OCI-LY3 (cell line): Measurements from ENCODE around the gene DERL2.

Experiments
- H2AFZ ChIP-seq: fragments of 200-600, 300-600 bp; shearing (Covaris generic); 2 replicates; pipeline ENCODE4 v1.6.0; 2014; ENCODE audit warnings: antibody characterized with exemption, low read depth, low read length
- H3K27ac ChIP-seq: fragments of 200-600, 300-600 bp; sonication (generic); 2 replicates; pipeline ENCODE4 v1.5.1; 2014; ENCODE audit warnings: mild to moderate bottlenecking, low read length, moderate library complexity, mixed read lengths
- H3K27me3 ChIP-seq: fragments of 200-600, 300-600 bp; sonication (generic); 2 replicates; pipeline ENCODE4 v1.6.1; 2014; ENCODE audit warnings: low read depth, low read length, mixed read lengths
- H3K36me3 ChIP-seq: fragments of 200-600, 300-600 bp; sonication (generic); replicated peaks from 2 replicates; pipeline ENCODE3; 2014; ENCODE audit warnings: low read depth, low read length, mixed read lengths
- H3K4me1 ChIP-seq: fragments of 300-600, 200-600 bp; sonication (generic); 2 replicates; pipeline ENCODE4 v1.6.1; 2014; ENCODE audit warnings: low read length, mixed read lengths
- H3K4me2 ChIP-seq: fragments of 200-600, 300-600 bp; sonication (generic); 2 replicates; pipeline ENCODE4 v1.6.1; 2014; ENCODE audit warnings: low read length, mixed read lengths
- H3K4me3 ChIP-seq: fragments of 300-600, 200-600 bp; sonication (generic); 2 replicates; pipeline ENCODE4 v1.5.1; 2014; ENCODE audit warnings: antibody characterized with exemption, mild to moderate bottlenecking, low read length, moderate library complexity
- H3K79me2 ChIP-seq: fragments of 300-600, 200-600 bp; shearing (Covaris generic); 2 replicates; pipeline ENCODE4 v1.6.1; 2014; ENCODE audit warnings: mild to moderate bottlenecking, low read length, mixed read lengths
- H3K9ac ChIP-seq: fragments of 300-600, 200-600 bp; shearing (Covaris generic); 2 replicates; pipeline ENCODE4 v1.6.0; 2014; ENCODE audit warnings: mild to moderate bottlenecking, low read length, moderate library complexity
- H3K9me3 ChIP-seq: fragments of 200-600, 300-600 bp; shearing (Covaris generic); 2 replicates; pipeline ENCODE4 v1.6.1; 2014; ENCODE audit warnings: low read length, mixed read lengths; ENCODE audit not compliant: insufficient read depth
- H4K20me1 ChIP-seq: fragments of 200-600, 300-600 bp; sonication (generic); 2 replicates; pipeline ENCODE4 v1.6.1; 2016; ENCODE audit warnings: low read length, mixed read lengths; ENCODE audit not compliant: insufficient read depth
- EZH2phosphoT487 ChIP-seq: fragments of 200-600 bp; shearing (Covaris generic); IDR thresholded peaks from 2 replicates; pipeline ENCODE4 v1.6.1; 2018; ENCODE audit warnings: antibody characterized with exemption, mixed run types, low read depth
- TF ChIP-seq, protein P1 (sequence below): fragments of 200-600, 300-600 bp; sonication (generic); IDR thresholded peaks from 2 replicates; pipeline ENCODE4 v1.5.1; 2014; ENCODE audit warnings: antibody characterized with exemption, low read length, low read depth

Gene DERL2

GRCh38 chr17:5500589-5501391 is 14.8 kb upstream of the DERL2 start:
- Histone ChIP-seq H3K9ac (no peak overlapping the region), H3K27me3 (no peaks in the 10 kb centered on the region), H3K4me1 (0 out of 2 replicates have a peak, but pooled peaks cover 3% of the 10 kb centered on the region), H3K9me3 (no peaks in the 10 kb centered on the region), H3K4me3 (peak overlapping the region; percentile 79), H2AFZ (peak overlapping the region; percentile 59; the same call in 1 of the 2 replicates), H3K36me3 (no peaks in the 10 kb centered on the region), H4K20me1 (no peaks in the 10 kb centered on the region), H3K4me2 (peak overlapping the region; percentile 65), H3K27ac (no peak overlapping the region), H3K79me2 (no peaks in the 10 kb centered on the region)
- TF ChIP-seq EZH2phosphoT487: no peak
- TF ChIP-seq, protein P1, sequence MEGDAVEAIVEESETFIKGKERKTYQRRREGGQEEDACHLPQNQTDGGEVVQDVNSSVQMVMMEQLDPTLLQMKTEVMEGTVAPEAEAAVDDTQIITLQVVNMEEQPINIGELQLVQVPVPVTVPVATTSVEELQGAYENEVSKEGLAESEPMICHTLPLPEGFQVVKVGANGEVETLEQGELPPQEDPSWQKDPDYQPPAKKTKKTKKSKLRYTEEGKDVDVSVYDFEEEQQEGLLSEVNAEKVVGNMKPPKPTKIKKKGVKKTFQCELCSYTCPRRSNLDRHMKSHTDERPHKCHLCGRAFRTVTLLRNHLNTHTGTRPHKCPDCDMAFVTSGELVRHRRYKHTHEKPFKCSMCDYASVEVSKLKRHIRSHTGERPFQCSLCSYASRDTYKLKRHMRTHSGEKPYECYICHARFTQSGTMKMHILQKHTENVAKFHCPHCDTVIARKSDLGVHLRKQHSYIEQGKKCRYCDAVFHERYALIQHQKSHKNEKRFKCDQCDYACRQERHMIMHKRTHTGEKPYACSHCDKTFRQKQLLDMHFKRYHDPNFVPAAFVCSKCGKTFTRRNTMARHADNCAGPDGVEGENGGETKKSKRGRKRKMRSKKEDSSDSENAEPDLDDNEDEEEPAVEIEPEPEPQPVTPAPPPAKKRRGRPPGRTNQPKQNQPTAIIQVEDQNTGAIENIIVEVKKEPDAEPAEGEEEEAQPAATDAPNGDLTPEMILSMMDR: no peak

GRCh38 chr17:5500247-5500588 is 14.2 kb upstream of the DERL2 start:
- TF ChIP-seq, protein P1: no peak
- TF ChIP-seq EZH2phosphoT487: no peak
- Histone ChIP-seq H3K27ac (no peak overlapping the region), H3K4me3 (peak overlapping the region; percentile 79), H3K27me3 (no peaks in the 10 kb centered on the region), H2AFZ (peak overlapping the region; percentile 59; the same call in 1 of the 2 replicates), H3K4me2 (peak overlapping the region; percentile 65), H3K79me2 (no peaks in the 10 kb centered on the region), H4K20me1 (no peaks in the 10 kb centered on the region), H3K36me3 (no peaks in the 10 kb centered on the region), H3K9me3 (no peaks in the 10 kb centered on the region), H3K4me1 (0 out of 2 replicates have a peak, but pooled peaks cover 3% of the 10 kb centered on the region), H3K9ac (no peak overlapping the region)

DNA sequence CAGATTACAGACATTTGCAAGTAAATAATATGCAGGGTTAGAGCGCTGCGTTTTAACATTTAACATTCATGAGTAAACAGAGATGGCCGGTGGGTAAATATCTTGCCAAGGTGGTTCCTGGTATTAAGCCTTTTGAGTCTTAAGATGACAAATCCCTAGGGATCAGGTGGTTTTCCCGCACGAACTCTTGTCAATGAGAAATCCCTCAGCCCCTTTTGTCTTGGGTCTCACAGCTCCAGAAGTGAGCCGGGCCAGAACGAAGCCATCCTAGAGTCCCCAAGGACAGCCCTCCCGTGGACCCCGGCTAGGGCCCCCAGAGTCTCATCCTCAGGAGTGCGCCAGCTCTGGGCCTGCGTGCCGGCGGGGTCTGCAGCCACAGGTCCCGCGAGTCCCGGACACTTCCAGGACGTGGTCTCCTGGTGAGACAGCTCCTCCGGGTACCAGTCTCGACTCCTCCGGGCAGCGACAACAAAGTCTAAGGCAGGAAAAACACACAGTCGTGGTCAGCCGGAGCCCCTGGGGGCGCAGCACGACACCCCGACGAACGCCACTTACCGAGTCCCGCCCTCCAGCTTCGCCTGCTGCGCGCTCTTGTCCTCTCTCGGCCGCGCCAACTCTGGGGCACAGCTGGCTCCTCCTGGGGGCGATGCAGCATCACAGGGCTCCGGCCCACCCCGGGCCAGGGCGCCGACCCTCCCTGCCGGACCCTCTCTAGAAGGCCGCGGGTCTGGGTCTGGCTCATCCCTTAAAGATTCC is 13.7 kb upstream of the DERL2 start:
- H3K36me3 ChIP-seq: no peaks in the 10 kb centered on the region
- H2AFZ ChIP-seq: no peak overlapping the region
- no peak for TF ChIP-seq EZH2phosphoT487
- TF ChIP-seq, protein P1: no peak
- H4K20me1 ChIP-seq: no peaks in the 10 kb centered on the region
- H3K79me2 ChIP-seq: no peaks in the 10 kb centered on the region
- H3K4me2 ChIP-seq: peak overlapping the region; percentile 65
- H3K9ac ChIP-seq: no peak overlapping the region
- H3K4me3 ChIP-seq: no peak overlapping the region
- H3K27ac ChIP-seq: no peak overlapping the region
- no peaks in the 10 kb centered on the region for H3K27me3 ChIP-seq
- H3K4me1 ChIP-seq: 0 out of 2 replicates have a peak, but pooled peaks cover 3% of the 10 kb centered on the region
- H3K9me3 ChIP-seq: no peaks in the 10 kb centered on the region

DNA sequence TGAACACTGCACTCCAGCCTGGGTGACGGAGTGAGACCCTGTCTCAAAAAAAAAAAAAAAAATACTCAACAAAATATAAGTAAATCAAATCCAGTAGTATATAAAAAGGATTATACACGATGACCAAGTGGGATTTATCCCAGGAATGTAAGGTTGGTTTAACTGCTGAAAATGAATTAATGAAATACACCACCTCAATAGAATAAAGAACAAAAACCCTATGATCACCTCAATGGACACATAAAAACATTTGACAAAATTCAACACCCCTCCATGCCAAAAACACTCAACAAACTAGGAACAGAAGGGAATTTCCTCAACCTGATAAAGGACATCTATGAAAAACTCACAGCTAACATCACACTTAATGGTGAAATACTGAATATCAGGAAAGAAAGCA is 7.0 kb upstream of the DERL2 start:
- TF ChIP-seq, protein P1: no peak
- no peak for TF ChIP-seq EZH2phosphoT487
- no peaks in the 10 kb centered on the region for H3K4me1 ChIP-seq

More for the DNA sequence above, 7.0 kb upstream of the DERL2 start:
- Histone ChIP-seq H2AFZ (no peak overlapping the region), H4K20me1 (no peaks in the 10 kb centered on the region), H3K9ac (no peak overlapping the region), H3K27ac (no peak overlapping the region), H3K4me2 (no peak overlapping the region), H3K27me3 (no peaks in the 10 kb centered on the region), H3K36me3 (peaks cover 29% of the 10 kb centered on the region), H3K4me3 (no peak overlapping the region), H3K79me2 (peaks cover 4% of the 10 kb centered on the region; the same call in 1 of the 2 replicates), H3K9me3 (no peaks in the 10 kb centered on the region)
